ENCODE results near the gene P2RY14.

- TF ChIP-seq EZH2 (IDR thresholded peaks at IDR 0.05; ENCODE audit: low read length), result no peak
- no peak for TF ChIP-seq CTCF (optimal IDR thresholded peaks at IDR 0.05 in 1 of 3, IDR thresholded peaks at IDR 0.05 in 1 of 3, conservative IDR thresholded peaks at IDR 0.05 in 1 of 3; ENCODE audit: extremely low read depth in 1 of 3, insufficient read depth in 2 of 3, low read length in 3 of 3)
Measured at GRCh38 chr3:151315136-151315535, 36.8 kb upstream of the P2RY14 start.
